SK-N-SH (cell line): ENCODE measurements around the gene ALPL.

Source experiments
- EP300 ChIP-seq, 2 experiments: IDR thresholded peaks; 2 replicates each; pipeline versions ENCODE4 v1.4.0 to v1.6.1; 2012; ENCODE audit warnings: borderline replicate concordance in 1 of 2, low read depth in 1 of 2, low read length in 1 of 2
- EZH2phosphoT487 ChIP-seq: fragments of 200-600 bp; sonication (generic); IDR thresholded peaks from 2 replicates; pipeline ENCODE4 v1.6.1; 2017; ENCODE audit warnings: low read depth, mixed run types, mild to moderate bottlenecking, antibody characterized with exemption, moderate library complexity, borderline replicate concordance
- GABPA ChIP-seq: IDR thresholded peaks from 2 replicates; pipeline ENCODE4 v1.4.0; 2012; ENCODE audit warnings: low read depth, mild to moderate bottlenecking
- MEF2A ChIP-seq: IDR thresholded peaks from 2 replicates; pipeline ENCODE4 v1.4.0; 2012; ENCODE audit warnings: low read depth, borderline replicate concordance
- POLR2AphosphoS5 ChIP-seq: IDR thresholded peaks from 2 replicates; pipeline ENCODE4 v1.6.1; 2012; ENCODE audit warnings: low read depth, low read length
- RXRA ChIP-seq: IDR thresholded peaks from 2 replicates; pipeline ENCODE4 v1.4.0; 2012; ENCODE audit warnings: low read depth, mild to moderate bottlenecking, borderline replicate concordance
- SIN3A ChIP-seq: IDR thresholded peaks from 2 replicates; pipeline ENCODE4 v1.6.1; 2012; ENCODE audit warnings: low read depth, mild to moderate bottlenecking, low read length, moderate library complexity, borderline replicate concordance
- TCF12 ChIP-seq: IDR thresholded peaks from 2 replicates; pipeline ENCODE4 v1.4.0; 2012
- TEAD4 ChIP-seq: IDR thresholded peaks from 2 replicates; pipeline ENCODE4 v1.4.0; 2012; ENCODE audit warnings: mild to moderate bottlenecking, borderline replicate concordance; ENCODE audit not compliant: insufficient read depth
- YY1 ChIP-seq: IDR thresholded peaks from 2 replicates; pipeline ENCODE4 v1.4.0; 2012; ENCODE audit warnings: low read depth, mild to moderate bottlenecking
- TF ChIP-seq, protein P1 (sequence below): fragments of 200-600 bp; sonication (generic); IDR thresholded peaks from 2 replicates; pipeline ENCODE4 v1.6.1; 2017; ENCODE audit warnings: antibody characterized with exemption, mild to moderate bottlenecking, moderate library complexity
- TF ChIP-seq, protein P2 (sequence below): IDR thresholded peaks from 2 replicates; pipeline ENCODE4 v1.4.0; 2012; ENCODE audit warnings: low read depth
- TF ChIP-seq, protein P3 (sequence below): fragments of 150-350 bp; IDR thresholded peaks from 2 replicates; pipeline ENCODE4 v1.6.1; 2016; ENCODE audit warnings: mild to moderate bottlenecking, low read depth, low read length
- TF ChIP-seq, protein P4 (sequence below): fragments of 150-350 bp; IDR thresholded peaks from 2 replicates; pipeline ENCODE4 v1.6.1; 2017; ENCODE audit warnings: antibody characterized with exemption, low read length, low read depth, borderline replicate concordance

DNA sequence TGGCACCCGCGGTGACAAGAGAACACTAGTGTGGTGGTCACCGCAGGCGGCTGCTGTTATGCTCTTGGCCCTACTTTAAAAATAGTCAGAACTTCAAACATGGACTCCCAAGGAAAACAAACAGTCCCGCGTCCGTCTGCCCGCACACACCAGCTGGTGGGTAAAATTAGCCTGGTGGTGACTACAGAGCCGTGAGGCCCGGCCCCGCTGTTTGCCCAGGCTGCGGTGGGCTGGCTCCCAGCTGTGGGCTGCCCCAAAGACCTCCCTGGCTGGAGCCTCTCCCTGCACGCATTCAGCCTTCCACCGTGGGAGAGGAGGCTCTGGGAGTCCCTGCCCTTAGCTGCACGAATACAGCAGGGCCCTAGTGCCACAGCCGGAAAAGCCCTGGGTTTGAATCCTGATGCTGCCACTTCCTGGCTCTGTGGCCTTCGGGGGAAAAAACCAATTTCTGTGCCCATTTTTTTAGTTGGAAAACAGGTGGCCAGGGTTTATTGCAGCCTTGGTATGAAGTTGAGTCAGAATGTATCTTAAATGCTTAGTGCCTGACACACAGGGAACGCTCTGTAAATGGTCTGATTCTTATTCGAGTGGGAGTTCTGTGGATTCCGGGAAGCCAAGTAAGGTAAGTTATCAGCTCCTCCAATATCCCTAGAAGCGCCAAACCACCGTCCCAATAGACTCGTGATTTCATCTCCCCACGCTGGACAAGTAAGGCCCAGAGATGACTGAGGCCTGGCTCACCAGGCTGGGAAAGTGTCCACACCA lies 58.2 kb downstream of the ALPL start:
- TF ChIP-seq, protein P1, sequence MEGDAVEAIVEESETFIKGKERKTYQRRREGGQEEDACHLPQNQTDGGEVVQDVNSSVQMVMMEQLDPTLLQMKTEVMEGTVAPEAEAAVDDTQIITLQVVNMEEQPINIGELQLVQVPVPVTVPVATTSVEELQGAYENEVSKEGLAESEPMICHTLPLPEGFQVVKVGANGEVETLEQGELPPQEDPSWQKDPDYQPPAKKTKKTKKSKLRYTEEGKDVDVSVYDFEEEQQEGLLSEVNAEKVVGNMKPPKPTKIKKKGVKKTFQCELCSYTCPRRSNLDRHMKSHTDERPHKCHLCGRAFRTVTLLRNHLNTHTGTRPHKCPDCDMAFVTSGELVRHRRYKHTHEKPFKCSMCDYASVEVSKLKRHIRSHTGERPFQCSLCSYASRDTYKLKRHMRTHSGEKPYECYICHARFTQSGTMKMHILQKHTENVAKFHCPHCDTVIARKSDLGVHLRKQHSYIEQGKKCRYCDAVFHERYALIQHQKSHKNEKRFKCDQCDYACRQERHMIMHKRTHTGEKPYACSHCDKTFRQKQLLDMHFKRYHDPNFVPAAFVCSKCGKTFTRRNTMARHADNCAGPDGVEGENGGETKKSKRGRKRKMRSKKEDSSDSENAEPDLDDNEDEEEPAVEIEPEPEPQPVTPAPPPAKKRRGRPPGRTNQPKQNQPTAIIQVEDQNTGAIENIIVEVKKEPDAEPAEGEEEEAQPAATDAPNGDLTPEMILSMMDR: no peak
- TF ChIP-seq EP300 (IDR thresholded peaks at IDR 0.05; ENCODE audit: borderline replicate concordance in 1 of 2, low read depth in 1 of 2, low read length in 1 of 2) (no peak), MEF2A (no peak), TCF12 (peak; percentile 56; the same call in 1 of the 2 replicates), SIN3A (no peak), POLR2AphosphoS5 (no peak), EZH2phosphoT487 (no peak), YY1 (no peak), RXRA (no peak), GABPA (no peak), TEAD4 (peak; percentile 29; the same call in 1 of the 2 replicates)
- TF ChIP-seq, protein P2, sequence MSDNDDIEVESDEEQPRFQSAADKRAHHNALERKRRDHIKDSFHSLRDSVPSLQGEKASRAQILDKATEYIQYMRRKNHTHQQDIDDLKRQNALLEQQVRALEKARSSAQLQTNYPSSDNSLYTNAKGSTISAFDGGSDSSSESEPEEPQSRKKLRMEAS: no peak
- TF ChIP-seq, protein P3, sequence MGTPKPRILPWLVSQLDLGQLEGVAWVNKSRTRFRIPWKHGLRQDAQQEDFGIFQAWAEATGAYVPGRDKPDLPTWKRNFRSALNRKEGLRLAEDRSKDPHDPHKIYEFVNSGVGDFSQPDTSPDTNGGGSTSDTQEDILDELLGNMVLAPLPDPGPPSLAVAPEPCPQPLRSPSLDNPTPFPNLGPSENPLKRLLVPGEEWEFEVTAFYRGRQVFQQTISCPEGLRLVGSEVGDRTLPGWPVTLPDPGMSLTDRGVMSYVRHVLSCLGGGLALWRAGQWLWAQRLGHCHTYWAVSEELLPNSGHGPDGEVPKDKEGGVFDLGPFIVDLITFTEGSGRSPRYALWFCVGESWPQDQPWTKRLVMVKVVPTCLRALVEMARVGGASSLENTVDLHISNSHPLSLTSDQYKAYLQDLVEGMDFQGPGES: no peak
- TF ChIP-seq, protein P4, sequence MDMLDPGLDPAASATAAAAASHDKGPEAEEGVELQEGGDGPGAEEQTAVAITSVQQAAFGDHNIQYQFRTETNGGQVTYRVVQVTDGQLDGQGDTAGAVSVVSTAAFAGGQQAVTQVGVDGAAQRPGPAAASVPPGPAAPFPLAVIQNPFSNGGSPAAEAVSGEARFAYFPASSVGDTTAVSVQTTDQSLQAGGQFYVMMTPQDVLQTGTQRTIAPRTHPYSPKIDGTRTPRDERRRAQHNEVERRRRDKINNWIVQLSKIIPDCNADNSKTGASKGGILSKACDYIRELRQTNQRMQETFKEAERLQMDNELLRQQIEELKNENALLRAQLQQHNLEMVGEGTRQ: no peak
